HepG2 (cell line): Measurements from ENCODE around the gene TEX22. TPM values are rescaled to one million over a fixed set of nuclear protein-coding genes. Genes with fewer than 3 reads are reported as not detected.

Experiments used
- ATAC-seq: fragments of 200-7000 bp; cut with Tn5 transposase; 3 replicates; pipeline ENCODE4 v1.9.1; 2020; ENCODE audit warnings: mild to moderate bottlenecking, moderate library complexity
- Bru-seq: library from RNA; stranded (reverse); fragments of 400-500 nt; gene quantifications from one replicate; lab custom pipeline; 2021; lab: Mats Ljungman, UMichigan
- BruChase-seq, 2 experiments: library from RNA; stranded (reverse); fragments of 400-500 nt; gene quantifications; one replicate each; lab custom pipeline; 2021; lab: Mats Ljungman, UMichigan
- BruUV-seq: library from RNA; stranded (reverse); fragments of 400-500 nt; replicated peaks from 2 replicates; lab custom pipeline; 2021; lab: Mats Ljungman, UMichigan
- CTCF ChIA-PET: fragments of 300-600 bp; formaldehyde crosslinking; extraction: SDS; loops from one replicate; lab custom pipeline; 2021; ENCODE audit warnings: low total read pairs, inconsistent platforms, low intra/inter-chr PET ratio; lab: Yijun Ruan, JAX
- POLR2A ChIA-PET: fragments of 350-600 bp; sonication (Branson Sonifier 250); formaldehyde crosslinking; loops from one replicate; lab custom pipeline; 2020; ENCODE audit warnings: antibody characterized with exemption, inconsistent platforms; lab: Yijun Ruan, JAX
- DNase-seq: peaks from one replicate; pipeline ENCODE4 v3.0.0-alpha.2; 2015; ENCODE audit warnings: low spot score
- FAIRE-seq: peaks from 3 replicates; lab custom pipeline; 2011; peaks lifted over from hg19 to GRCh38; lab: Jason Lieb, UNC
- H2AFZ ChIP-seq: one replicate; pipeline ENCODE4 v1.6.1; 2011; ENCODE audit warnings: low read length, inconsistent platforms
- H3K27ac ChIP-seq: fragments of 300-600 bp; 3 replicates; pipeline ENCODE4 v1.8.0; 2011; ENCODE audit warnings: mixed run types, mild to moderate bottlenecking, mixed read lengths, low read length, inconsistent platforms; ENCODE audit not compliant: insufficient read depth; ENCODE audit errors: extremely low read length
- H3K27me3 ChIP-seq, 2 experiments: fragments of 200-600 bp in 1 of 2; 2 replicates in 1 of 2; 3 replicates in 1 of 2; pipeline versions ENCODE4 v1.6.0 to v1.8.0; 2011; ENCODE audit warnings: low read length in 2 of 2, mild to moderate bottlenecking in 2 of 2, moderate library complexity in 2 of 2, inconsistent platforms in 1 of 2; ENCODE audit not compliant: insufficient read depth in 2 of 2, control insufficient read depth in 1 of 2
- H3K36me3 ChIP-seq, 2 experiments: fragments of 200-600 bp in 1 of 2; replicated peaks in 1 of 2; 2 replicates in 1 of 2; 3 replicates in 1 of 2; pipeline versions ENCODE4 v1.5.1 to v1.8.0; 2011; ENCODE audit warnings: low read length in 2 of 2, inconsistent platforms in 1 of 2; ENCODE audit not compliant: insufficient read depth in 2 of 2, control insufficient read depth in 1 of 2
- H3K4me1 ChIP-seq: 2 replicates; pipeline ENCODE4 v1.5.1; 2012; ENCODE audit warnings: low read length, inconsistent platforms; ENCODE audit not compliant: insufficient read depth
- H3K4me2 ChIP-seq: 2 replicates; pipeline ENCODE4 v1.6.0; 2011; ENCODE audit warnings: low read depth, low read length, inconsistent platforms
- H3K4me3 ChIP-seq, 3 experiments: fragments of 200-600 bp in 1 of 3; sonication (generic), shearing (Covaris generic) in 1 of 3; replicated peaks in 1 of 3; 2 replicates each; pipeline ENCODE4 v1.5.1; 2011 to 2016; ENCODE audit warnings: low read length in 3 of 3, inconsistent platforms in 2 of 3, low read depth in 2 of 3, mild to moderate bottlenecking in 2 of 3, control low read depth in 1 of 3, mixed read lengths in 1 of 3; ENCODE audit not compliant: insufficient read depth in 1 of 3
- H3K79me2 ChIP-seq: one replicate; pipeline ENCODE4 v1.6.1; 2011; ENCODE audit warnings: low read length, inconsistent platforms; ENCODE audit not compliant: insufficient read depth
- H3K9ac ChIP-seq: 2 replicates; pipeline ENCODE4 v1.6.0; 2011; ENCODE audit warnings: mild to moderate bottlenecking, low read depth, low read length, inconsistent platforms; ENCODE audit not compliant: insufficient read depth
- H3K9me3 ChIP-seq: 2 replicates; pipeline ENCODE4 v1.5.1; 2012; ENCODE audit warnings: mild to moderate bottlenecking, low read length
- H4K20me1 ChIP-seq: 2 replicates; pipeline ENCODE4 v1.6.0; 2011; ENCODE audit warnings: inconsistent platforms, mild to moderate bottlenecking, low read length, moderate library complexity; ENCODE audit not compliant: insufficient read depth
- EP300 ChIP-seq, 3 experiments: sonication (generic) in 1 of 3; formaldehyde crosslinking in 1 of 3; IDR thresholded peaks; 2 replicates each; pipeline versions ENCODE4 v1.5.1 to v1.6.1; 2011 to 2020; ENCODE audit warnings: low read depth in 2 of 3, low read length in 2 of 3, borderline replicate concordance in 1 of 3, improper control_type of control experiment in 1 of 3, mild to moderate bottlenecking in 1 of 3, missing genetic modification reagents in 1 of 3, moderate library complexity in 1 of 3
- HOXA5 ChIP-seq: sonication (generic); formaldehyde crosslinking; IDR thresholded peaks from 2 replicates; pipeline ENCODE4 v1.4.0; 2020; ENCODE audit warnings: missing genetic modification reagents
- HOXA9 ChIP-seq: sonication (generic); formaldehyde crosslinking; IDR thresholded peaks from 2 replicates; pipeline ENCODE4 v1.8.1; 2022; ENCODE audit warnings: missing genetic modification reagents, mild to moderate bottlenecking, moderate library complexity, borderline replicate concordance
- IRF2 ChIP-seq: IDR thresholded peaks from 2 replicates; pipeline ENCODE4 v1.6.1; 2018; ENCODE audit warnings: missing genetic modification reagents, missing compliant biosample characterization
- KAT7 ChIP-seq: IDR thresholded peaks from 2 replicates; pipeline ENCODE4 v1.6.1; 2018; ENCODE audit warnings: borderline replicate concordance, missing compliant biosample characterization
- KDM2A ChIP-seq: sonication (generic); formaldehyde crosslinking; IDR thresholded peaks from 2 replicates; pipeline ENCODE4 v1.4.0; 2020; ENCODE audit warnings: low read depth, missing genetic modification reagents, borderline replicate concordance
- MLX ChIP-seq: IDR thresholded peaks from 2 replicates; pipeline ENCODE4 v1.6.1; 2016
- PHF20 ChIP-seq: sonication (generic); formaldehyde crosslinking; IDR thresholded peaks from 2 replicates; pipeline ENCODE4 v1.5.0; 2020; ENCODE audit warnings: mild to moderate bottlenecking, missing genetic modification reagents
- PRPF4 ChIP-seq: fragments of 200-400 bp; formaldehyde crosslinking; IDR thresholded peaks from 2 replicates; pipeline ENCODE4 v1.6.1; 2016; ENCODE audit warnings: low read length, low read depth; ENCODE audit not compliant: poor library complexity, severe bottlenecking
- RAD21 ChIP-seq: fragments of 450-650 bp; formaldehyde crosslinking; IDR thresholded peaks from 2 replicates; pipeline ENCODE4 v1.5.0; 2020; ENCODE audit warnings: mild to moderate bottlenecking
- SATB2 ChIP-seq: sonication (generic); formaldehyde crosslinking; IDR thresholded peaks from 2 replicates; pipeline ENCODE4 v1.5.0; 2020; ENCODE audit warnings: missing genetic modification reagents
- YEATS4 ChIP-seq: sonication (generic); formaldehyde crosslinking; IDR thresholded peaks from 2 replicates; pipeline ENCODE4 v1.4.0; 2020; ENCODE audit warnings: missing genetic modification reagents, borderline replicate concordance
- ZFP37 ChIP-seq: sonication (generic); formaldehyde crosslinking; IDR thresholded peaks from 2 replicates; pipeline ENCODE4 v1.4.0; 2020; ENCODE audit warnings: missing genetic modification reagents, borderline replicate concordance
- ZNF414 ChIP-seq: sonication (generic); formaldehyde crosslinking; IDR thresholded peaks from 2 replicates; pipeline ENCODE4 v1.5.0; 2020; ENCODE audit warnings: missing genetic modification reagents
- ZNF431 ChIP-seq: sonication (generic); formaldehyde crosslinking; IDR thresholded peaks from 2 replicates; pipeline ENCODE4 v1.9.0; 2022; ENCODE audit warnings: missing genetic modification reagents, low read depth, mild to moderate bottlenecking, borderline replicate concordance
- WGBS: methylation state at CpG from one replicate; pipeline ENCODE4 v1.1.6; 2017; ENCODE audit warnings: low lambda C conversion rate; 5-methylcytosine and 5-hydroxymethylcytosine counted together
- in situ Hi-C: cut with HindIII; loops from 2 replicates; pipeline ENCODE4 v1.10.0; 2017; ENCODE audit warnings: low pct_unique_long_range_greater_than_20kb; ENCODE audit not compliant: extremely low pct_ligation_motif_present
- intact Hi-C: fragments of 100-400 bp; cut with micrococcal nuclease; formaldehyde crosslinking; loops from one replicate; pipeline ENCODE4 v1.10.0; 2022; ENCODE audit not compliant: unreplicated experiment
- long read RNA-seq, 2 experiments: library from RNA in 1 of 2; library from polyadenylated mRNA in 1 of 2; stranded (forward) in 1 of 2; unstranded in 1 of 2; transcript quantifications; one replicate each; pipeline ENCODE4 v2.0.0, GENCODE V29; 2019 to 2022
- polyA minus RNA-seq, 3 experiments: library from RNA; depleted of rRNA, polyadenylated mRNA; stranded (reverse); fragments of >200 nt; gene quantifications; 2 replicates each; pipeline ENCODE4 v1.2.3, GENCODE V29; 2011; ENCODE audit warnings: low replicate concordance in 1 of 3
- polyA plus RNA-seq, 8 experiments: library from polyadenylated mRNA; depleted of rRNA in 3 of 8; stranded (reverse) in 7 of 8; unstranded in 1 of 8; fragments of >200 nt; fragmentation: Illumina TruSeq in 4 of 8; extraction: Trizol in 4 of 8; gene quantifications; 2 replicates each; pipeline versions ENCODE4 v1.2.1 to v1.2.3, GENCODE V29; 2011 to 2016; ENCODE audit warnings: low read depth in 4 of 8, missing spikeins in 1 of 8, mixed read lengths in 1 of 8; ENCODE audit not compliant: insufficient read depth in 1 of 8
- total RNA-seq, 5 experiments: library from RNA; depleted of rRNA; stranded (reverse); fragments of >200 nt; fragmentation: Illumina TruSeq; extraction: Trizol; gene quantifications; 2 replicates each; pipeline ENCODE4 v1.2.3, GENCODE V29; 2016; ENCODE audit warnings: low read depth in 1 of 5

The TEX22 gene
- total RNA-seq (2016; rRNA removed; fragmentation: Illumina TruSeq; extraction: Trizol) (0.27 and 0.55 TPM in 2 replicates), polyA plus RNA-seq (2011; rRNA removed) (0.07 and 0.16 TPM in 2 replicates), polyA minus RNA-seq (2011; rRNA and poly(A)+ RNA removed; ENCODE audit: low replicate concordance) (0.16 and 0.82 TPM in 2 replicates), Bru-seq, nascent RNA (percentile 57 among the genes with signal in this experiment), BruChase-seq, experiment 1, labeled RNA remaining after a 6-hour chase (percentile 43 among the genes with signal in this experiment), BruChase-seq, experiment 2, labeled RNA remaining after a 2-hour chase (percentile 48 among the genes with signal in this experiment)
- not detected in 2 replicates for total RNA-seq (2016; cell fraction: cytosol; rRNA removed; fragmentation: Illumina TruSeq; extraction: Trizol; ENCODE audit: low read depth)
- total RNA-seq (2016; cell fraction: insoluble cytoplasmic fraction; rRNA removed; fragmentation: Illumina TruSeq; extraction: Trizol), result not detected in 2 replicates
- not detected in 2 replicates for total RNA-seq (2016; cell fraction: membrane; rRNA removed; fragmentation: Illumina TruSeq; extraction: Trizol)
- not detected in 2 replicates for total RNA-seq (2016; cell fraction: nucleus; rRNA removed; fragmentation: Illumina TruSeq; extraction: Trizol)
- not detected in 2 replicates for polyA plus RNA-seq (2011; cell fraction: cytosol; rRNA removed)
- polyA plus RNA-seq (2011; cell fraction: nucleus; rRNA removed), result 0.56 and 1.2 TPM in 2 replicates
- 0.13 and 0.23 TPM in 2 replicates for polyA plus RNA-seq (2012)
- polyA plus RNA-seq (2016; cell fraction: cytosol; fragmentation: Illumina TruSeq; extraction: Trizol; ENCODE audit: low read depth), result not detected in 2 replicates
- polyA plus RNA-seq (2016; cell fraction: insoluble cytoplasmic fraction; fragmentation: Illumina TruSeq; extraction: Trizol; ENCODE audit: low read depth), result not detected in 2 replicates
- not detected in 2 replicates for polyA plus RNA-seq (2016; cell fraction: membrane; fragmentation: Illumina TruSeq; extraction: Trizol; ENCODE audit: low read depth)
- polyA plus RNA-seq (2016; cell fraction: nucleus; fragmentation: Illumina TruSeq; extraction: Trizol; ENCODE audit: insufficient read depth, low read depth), result not detected in 2 replicates
- polyA minus RNA-seq (2011; cell fraction: cytosol; rRNA and poly(A)+ RNA removed), result not detected in 2 replicates
- polyA minus RNA-seq (2011; cell fraction: nucleus; rRNA and poly(A)+ RNA removed), result 0.62 TPM in 1 of 2 replicates, not detected in the other
- long read RNA-seq, experiment 1, result 0 reads
- long read RNA-seq, experiment 2, partial matches to known transcripts, result 1 of 1 reads
- long read RNA-seq, experiment 2, other reads (novel, unspliced or antisense), result 0 of 1 reads

GRCh38 chr14:105398044-105398725, at the start of gene TEX22:
Gene TEX22, plus strand, starts transcription at chr14:105398538. Its CDS starts 803 bp downstream, at chr14:105399341.
- intact Hi-C loops (no loop called here), in situ Hi-C loops (no loop called here)
- H3K9me3 ChIP-seq, result no peaks in the 10 kb centered on the region
- POLR2A ChIA-PET, result interaction anchor here (0.6 to 1.7 kb wide), 8 partner anchors 11 to 97 kb away, joined by 3 to 12 read pairs (median 4); partner anchors contain the start of genes BRF1, MTA1 and PACS2
- DNase-seq, result peak; percentile 61
- H4K20me1 ChIP-seq, result no peaks in the 10 kb centered on the region
- peak within 1 kb of the TSS; percentile 98 for H3K9ac ChIP-seq
- peaks cover 14% of the 10 kb centered on the region for H3K79me2 ChIP-seq
- no peak for FAIRE-seq
- peak within 1 kb of the TSS; percentile 94 for H3K4me2 ChIP-seq
- ATAC-seq, result peak; percentile 85
- H3K36me3 ChIP-seq, result peaks cover 0 to 4% of the 10 kb centered on the region in 2 experiments; a peak in 4 of 5 replicates
- no peak within 1 kb of the TSS for H2AFZ ChIP-seq
- H3K27ac ChIP-seq, result peak within 1 kb of the TSS; percentile 86
- whole genome bisulfite sequencing, result 78% methylated on average over 7 of the region's 77 CpGs
- peaks cover 26% of the 10 kb centered on the region for H3K4me1 ChIP-seq
- H3K27me3 ChIP-seq, result no peaks in the 10 kb centered on the region
- peak within 1 kb of the TSS; percentile 65 to 98 (median 71) for H3K4me3 ChIP-seq
- CTCF ChIA-PET, result no interaction called here
- BruUV-seq, result TSS peak; percentile 91
- TF ChIP-seq ZNF414 (0 out of 2 replicates have a peak, but pooled peaks have one; percentile 20), KDM2A (peak; percentile 98), IRF2 (CRISPR knock-in tag) (peak; percentile 52; the same call in 1 of the 2 replicates), ZNF431 (peak; percentile 73; the same call in 1 of the 2 replicates), ZFP37 (CRISPR knock-in tag) (0 out of 2 replicates have a peak, but pooled peaks have one; percentile 16), EP300 (IDR thresholded peaks at IDR 0.05; ENCODE audit: low read depth in 2 of 2, low read length in 2 of 2) (0 out of 4 replicates have a peak, but pooled peaks of 1 of the 2 experiments have one; percentile 13), EP300 (CRISPR knock-in tag; IDR thresholded peaks at IDR 0.05; ENCODE audit: borderline replicate concordance) (peak; percentile 21; the same call in 1 of the 2 replicates), HOXA5 (CRISPR knock-in tag) (peak; percentile 75; the same call in 1 of the 2 replicates), MLX (no peak), PHF20 (peak; percentile 85), PRPF4 (peak; percentile 55), RAD21 (CRISPR knock-in tag) (peak; percentile 46), YEATS4 (CRISPR knock-in tag) (peak; percentile 83; the same call in 1 of the 2 replicates), KAT7 (CRISPR knock-in tag) (peak; percentile 45; the same call in 1 of the 2 replicates), SATB2 (no peak; the same call in 1 of the 2 replicates), HOXA9 (CRISPR knock-in tag) (0 out of 2 replicates have a peak, but pooled peaks have one; percentile 25)
